ENCODE data around the gene GPR37L1.

The GPR37L1 gene

DNA sequence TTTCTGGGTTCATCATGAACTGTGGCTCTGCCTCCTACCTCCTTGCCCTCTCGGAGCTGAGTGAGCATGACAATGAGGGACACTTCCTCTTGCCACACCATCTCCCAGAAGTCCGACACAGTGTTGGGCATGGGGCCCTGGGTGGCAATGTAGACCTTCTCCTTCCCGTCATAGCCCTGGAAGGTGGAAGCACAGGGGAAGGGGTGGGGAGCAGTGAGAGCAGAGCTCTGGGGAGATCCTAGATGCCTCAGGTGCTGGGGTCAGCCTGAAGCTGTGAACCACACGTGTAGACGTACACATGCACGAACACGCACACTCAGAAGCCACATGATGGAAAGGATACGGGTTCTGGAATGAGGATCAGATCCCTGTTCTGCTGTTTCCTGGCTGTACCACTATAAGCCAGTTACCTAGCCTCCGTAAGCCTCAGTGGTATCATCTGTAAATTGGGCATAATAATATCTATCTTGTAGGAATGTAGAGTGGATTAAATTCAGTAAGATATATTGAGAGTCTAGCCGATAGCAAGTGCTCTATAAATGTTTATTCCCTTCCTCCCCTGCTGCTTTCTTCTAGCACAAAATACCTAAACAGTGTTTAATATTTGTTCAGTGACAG is 31.5 kb downstream of the GPR37L1 start:
- Histone ChIP-seq H3K9me3 (ENCODE audit: control insufficient read depth, low read length) (no peaks in the 10 kb centered on the region), H3K27ac (ENCODE audit: insufficient read depth, low read depth, low read length, poor library complexity, severe bottlenecking) (no peak overlapping the region), H3K4me1 (ENCODE audit: control insufficient read depth, insufficient read depth, low read length) (no peaks in the 10 kb centered on the region), H3K4me3 (ENCODE audit: insufficient read depth, low read depth, low read length) (no peak overlapping the region), H3K27me3 (ENCODE audit: control insufficient read depth, insufficient read depth, low read length, poor library complexity, severe bottlenecking) (no peaks in the 10 kb centered on the region), H3K36me3 (ENCODE audit: control insufficient read depth, insufficient read depth, low read length) (no peaks in the 10 kb centered on the region)
- 93% methylated on average over 9 to 10 of the region's 10 CpGs for WGBS, 2 experiments

DNA sequence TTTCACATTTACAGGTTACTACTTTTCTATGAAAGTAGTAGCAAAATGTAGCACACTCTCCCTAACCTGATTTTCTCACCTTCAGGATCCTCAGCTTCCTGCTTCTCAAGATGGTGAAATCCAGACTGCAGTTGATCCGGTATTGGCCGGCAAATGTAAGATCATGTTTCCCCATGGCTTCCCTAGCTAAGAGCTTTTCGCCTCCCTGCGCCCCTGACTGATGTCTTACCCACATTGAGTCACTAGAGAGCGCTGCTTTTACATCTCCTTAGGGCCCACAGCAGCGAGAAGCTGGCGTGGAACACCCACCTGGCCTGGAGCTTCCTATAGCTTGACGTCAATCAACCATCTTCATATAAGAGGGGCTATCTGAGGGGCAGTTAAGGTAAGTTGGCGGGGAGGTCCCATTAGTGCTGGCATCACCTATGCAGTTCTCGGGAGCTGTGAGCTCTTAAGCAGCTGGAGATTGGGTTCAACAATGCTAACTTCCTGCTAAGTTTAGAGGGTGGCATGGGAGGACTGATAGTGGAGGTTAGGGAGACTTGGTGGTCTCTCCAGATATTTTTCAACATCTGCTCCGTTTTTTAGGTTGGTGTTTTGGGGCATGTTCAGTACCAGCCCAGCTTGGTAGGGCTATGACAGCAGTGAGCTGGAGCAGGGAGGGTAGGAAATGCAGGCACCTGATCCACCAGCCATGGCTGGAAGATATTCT is 32.2 kb downstream of the GPR37L1 start:
- H3K27ac ChIP-seq (ENCODE audit: insufficient read depth, low read depth, low read length, poor library complexity, severe bottlenecking): no peak overlapping the region
- H3K36me3 ChIP-seq (ENCODE audit: control insufficient read depth, insufficient read depth, low read length): no peaks in the 10 kb centered on the region
- H3K27me3 ChIP-seq (ENCODE audit: control insufficient read depth, insufficient read depth, low read length, poor library complexity, severe bottlenecking): no peaks in the 10 kb centered on the region
- no peaks in the 10 kb centered on the region for H3K9me3 ChIP-seq (ENCODE audit: control insufficient read depth, low read length)
- 34 to 37% methylated on average over 11 of the region's 11 CpGs for WGBS, 2 experiments
- no peak overlapping the region for H3K4me3 ChIP-seq (ENCODE audit: insufficient read depth, low read depth, low read length)
- no peaks in the 10 kb centered on the region for H3K4me1 ChIP-seq (ENCODE audit: control insufficient read depth, insufficient read depth, low read length)

DNA sequence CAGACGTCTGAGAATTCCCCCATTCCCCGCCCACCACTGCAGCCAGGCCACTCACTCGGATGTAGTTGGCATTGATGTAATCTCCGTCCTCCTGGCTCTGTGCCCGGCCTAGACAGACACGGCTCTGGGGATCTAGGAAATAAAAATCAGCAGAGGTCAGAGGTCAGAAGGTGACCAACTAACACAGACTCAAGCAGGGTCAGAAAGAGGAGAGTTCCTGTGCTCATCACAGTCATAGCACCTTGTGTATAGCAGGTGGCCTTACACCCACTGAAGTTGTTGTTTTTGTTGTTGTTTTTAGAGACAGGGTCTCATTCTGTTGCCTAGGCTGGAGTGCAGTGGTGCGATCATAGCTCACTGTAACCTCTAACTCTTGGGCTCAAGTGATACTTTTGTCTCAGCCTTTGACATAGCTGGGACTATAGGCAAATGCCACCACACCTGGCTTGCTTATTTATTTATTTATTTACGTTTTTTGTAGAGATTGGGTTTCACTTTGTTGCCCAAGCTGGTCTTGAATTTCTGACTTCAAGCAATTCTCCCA is 32.8 kb downstream of the GPR37L1 start:
- H3K27ac ChIP-seq (ENCODE audit: insufficient read depth, low read depth, low read length, poor library complexity, severe bottlenecking): no peak overlapping the region
- H3K4me1 ChIP-seq (ENCODE audit: control insufficient read depth, insufficient read depth, low read length): no peaks in the 10 kb centered on the region
- no peaks in the 10 kb centered on the region for H3K9me3 ChIP-seq (ENCODE audit: control insufficient read depth, low read length)
- H3K36me3 ChIP-seq (ENCODE audit: control insufficient read depth, insufficient read depth, low read length): no peaks in the 10 kb centered on the region
- WGBS, 2 experiments: 87 to 89% methylated on average over 7 to 8 of the region's 8 CpGs
- no peak overlapping the region for H3K4me3 ChIP-seq (ENCODE audit: insufficient read depth, low read depth, low read length)
- no peaks in the 10 kb centered on the region for H3K27me3 ChIP-seq (ENCODE audit: control insufficient read depth, insufficient read depth, low read length, poor library complexity, severe bottlenecking)

DNA sequence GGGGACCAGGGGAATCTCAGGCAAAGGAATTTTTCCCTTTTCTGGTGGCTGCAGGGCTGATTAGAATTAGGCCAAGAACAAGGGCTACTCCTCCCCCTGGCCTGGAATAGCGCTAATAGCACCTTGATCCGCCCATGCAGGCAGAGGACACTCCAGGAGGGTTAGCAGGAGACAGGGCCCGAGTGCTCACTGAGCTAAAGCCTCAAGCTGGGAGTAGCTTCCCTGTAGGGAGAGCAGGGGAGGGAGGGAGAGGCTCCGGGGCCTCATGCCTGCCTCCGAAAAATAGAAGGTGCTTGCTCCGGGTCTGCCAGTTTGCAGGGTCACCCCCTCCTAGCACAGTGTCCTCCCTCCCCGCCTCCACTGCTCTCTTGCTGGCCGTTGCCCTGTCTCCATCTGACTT is 33.9 kb downstream of the GPR37L1 start:
- Histone ChIP-seq H3K4me3 (ENCODE audit: insufficient read depth, low read depth, low read length) (no peak overlapping the region), H3K27ac (ENCODE audit: insufficient read depth, low read depth, low read length, poor library complexity, severe bottlenecking) (no peak overlapping the region), H3K36me3 (ENCODE audit: control insufficient read depth, insufficient read depth, low read length) (no peaks in the 10 kb centered on the region), H3K4me1 (ENCODE audit: control insufficient read depth, insufficient read depth, low read length) (peaks cover 7% of the 10 kb centered on the region), H3K9me3 (ENCODE audit: control insufficient read depth, low read length) (no peaks in the 10 kb centered on the region), H3K27me3 (ENCODE audit: control insufficient read depth, insufficient read depth, low read length, poor library complexity, severe bottlenecking) (no peaks in the 10 kb centered on the region)
- 64 to 70% methylated on average over 8 of the region's 8 CpGs for WGBS, 2 experiments

DNA sequence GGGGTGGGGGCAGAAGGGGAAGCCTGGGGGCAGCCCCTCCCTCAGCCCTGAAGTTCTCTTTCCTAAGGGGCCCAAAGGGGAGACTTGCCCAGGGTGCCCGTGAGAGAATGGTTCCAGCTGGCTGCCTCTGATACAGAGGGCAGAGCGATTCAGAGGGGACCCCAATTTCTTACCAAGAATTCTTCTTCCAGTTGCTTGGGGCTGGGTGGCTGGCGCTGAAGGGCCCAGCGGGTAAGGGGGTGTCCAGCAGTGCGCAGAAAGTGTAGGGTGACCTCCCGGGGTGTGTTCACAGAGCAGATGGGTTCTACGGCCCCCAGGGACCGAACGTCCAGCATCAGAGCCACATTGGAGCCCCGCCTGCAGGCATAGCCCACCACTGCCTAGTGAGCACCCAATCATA is 35.2 kb downstream of the GPR37L1 start:
- Histone ChIP-seq H3K4me1 (ENCODE audit: control insufficient read depth, insufficient read depth, low read length) (peaks cover 18% of the 10 kb centered on the region), H3K4me3 (ENCODE audit: insufficient read depth, low read depth, low read length) (no peak overlapping the region), H3K36me3 (ENCODE audit: control insufficient read depth, insufficient read depth, low read length) (no peaks in the 10 kb centered on the region), H3K27me3 (ENCODE audit: control insufficient read depth, insufficient read depth, low read length, poor library complexity, severe bottlenecking) (no peaks in the 10 kb centered on the region), H3K9me3 (ENCODE audit: control insufficient read depth, low read length) (no peaks in the 10 kb centered on the region), H3K27ac (ENCODE audit: insufficient read depth, low read depth, low read length, poor library complexity, severe bottlenecking) (no peak overlapping the region)
- 96% methylated on average over 10 of the region's 10 CpGs for WGBS, 2 experiments

DNA sequence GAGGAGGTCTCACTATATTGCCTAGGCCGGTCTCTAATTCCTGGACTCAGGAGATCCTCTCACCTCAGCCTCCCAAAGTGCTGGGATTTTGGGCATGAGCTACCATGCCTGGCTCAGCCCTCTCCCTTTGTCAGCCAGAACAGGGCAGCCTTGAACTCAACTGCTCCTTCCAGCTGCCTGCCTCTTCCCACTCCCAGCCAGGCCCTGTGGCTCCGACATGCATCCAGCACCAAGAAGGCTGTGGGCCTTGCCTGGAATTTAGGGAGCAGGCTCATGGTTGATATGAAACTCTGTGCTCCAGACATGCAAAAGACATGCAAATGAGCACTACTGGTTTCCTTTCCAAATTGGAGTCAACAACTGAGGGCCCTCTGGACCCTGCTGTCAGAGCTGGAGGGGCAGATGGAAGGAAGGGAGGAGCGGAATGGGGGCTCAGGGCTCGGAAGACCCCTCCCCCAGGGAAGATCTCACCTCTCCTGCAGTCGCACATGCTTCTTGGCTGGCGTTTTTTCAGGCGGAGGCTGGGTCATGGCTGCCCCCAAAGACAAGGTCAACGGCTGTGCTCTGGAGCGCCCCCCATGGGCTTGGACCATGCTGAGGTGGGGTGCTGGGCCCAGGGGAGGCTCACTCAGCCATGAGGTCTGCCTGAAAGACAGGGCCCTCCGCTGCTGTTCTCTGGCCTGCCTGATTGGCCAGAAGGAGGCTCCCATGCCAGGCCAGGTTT is 36.3 kb downstream of the GPR37L1 start:
- H3K27ac ChIP-seq (ENCODE audit: insufficient read depth, low read depth, low read length, poor library complexity, severe bottlenecking): no peak overlapping the region
- no peaks in the 10 kb centered on the region for H3K9me3 ChIP-seq (ENCODE audit: control insufficient read depth, low read length)
- no peaks in the 10 kb centered on the region for H3K27me3 ChIP-seq (ENCODE audit: control insufficient read depth, insufficient read depth, low read length, poor library complexity, severe bottlenecking)
- H3K36me3 ChIP-seq (ENCODE audit: control insufficient read depth, insufficient read depth, low read length): no peaks in the 10 kb centered on the region
- WGBS, 2 experiments: 92% methylated on average over 10 of the region's 10 CpGs
- no peak overlapping the region for H3K4me3 ChIP-seq (ENCODE audit: insufficient read depth, low read depth, low read length)
- peaks cover 22% of the 10 kb centered on the region for H3K4me1 ChIP-seq (ENCODE audit: control insufficient read depth, insufficient read depth, low read length)

DNA sequence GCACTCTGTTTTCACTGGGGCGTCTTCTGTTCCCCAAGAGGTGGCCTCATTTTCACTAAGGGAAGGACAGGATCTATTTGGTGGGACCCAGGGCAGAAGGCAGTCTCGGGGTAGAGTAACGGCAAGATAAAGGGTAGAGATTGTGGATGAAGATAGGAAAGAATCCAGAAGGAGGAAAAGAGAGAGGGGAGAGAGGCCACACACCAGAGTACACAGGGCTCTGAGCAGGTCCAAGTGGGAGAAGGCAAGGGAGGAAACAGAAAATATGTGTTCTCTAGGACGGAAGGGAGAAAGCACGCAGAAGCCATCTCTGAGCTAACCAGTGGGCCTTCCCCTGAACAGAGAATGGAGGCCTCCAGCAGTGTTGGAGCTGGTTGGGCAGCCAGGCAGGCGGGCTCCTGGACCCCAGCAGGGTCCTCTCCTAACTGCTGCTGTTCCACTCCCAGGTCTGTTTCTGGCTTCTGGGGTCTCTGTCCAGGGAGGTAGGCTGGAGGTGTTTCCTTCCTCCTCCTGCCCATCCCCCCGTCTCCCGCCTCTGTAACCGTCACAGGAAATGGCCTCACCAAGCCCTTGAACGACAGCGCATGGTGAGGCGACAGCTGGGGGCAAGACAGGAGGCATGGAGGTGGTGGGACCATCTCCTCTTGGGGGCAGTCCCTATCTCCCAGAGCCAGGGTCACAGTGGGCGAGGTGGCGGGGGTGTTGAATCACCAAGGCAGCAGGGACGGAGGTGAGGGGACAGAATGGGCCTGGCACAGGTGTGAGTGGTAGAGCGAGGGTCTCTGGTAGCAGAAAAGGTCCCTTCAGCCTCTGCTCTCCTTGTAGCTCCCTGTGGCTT is 37.0 kb downstream of the GPR37L1 start:
- Histone ChIP-seq H3K9me3 (ENCODE audit: control insufficient read depth, low read length) (no peaks in the 10 kb centered on the region), H3K36me3 (ENCODE audit: control insufficient read depth, insufficient read depth, low read length) (no peaks in the 10 kb centered on the region), H3K27ac (ENCODE audit: insufficient read depth, low read depth, low read length, poor library complexity, severe bottlenecking) (no peak overlapping the region), H3K27me3 (ENCODE audit: control insufficient read depth, insufficient read depth, low read length, poor library complexity, severe bottlenecking) (no peaks in the 10 kb centered on the region), H3K4me3 (ENCODE audit: insufficient read depth, low read depth, low read length) (no peak overlapping the region), H3K4me1 (ENCODE audit: control insufficient read depth, insufficient read depth, low read length) (peaks cover 22% of the 10 kb centered on the region)
- WGBS, 2 experiments: 92% methylated on average over 16 of the region's 16 CpGs

DNA sequence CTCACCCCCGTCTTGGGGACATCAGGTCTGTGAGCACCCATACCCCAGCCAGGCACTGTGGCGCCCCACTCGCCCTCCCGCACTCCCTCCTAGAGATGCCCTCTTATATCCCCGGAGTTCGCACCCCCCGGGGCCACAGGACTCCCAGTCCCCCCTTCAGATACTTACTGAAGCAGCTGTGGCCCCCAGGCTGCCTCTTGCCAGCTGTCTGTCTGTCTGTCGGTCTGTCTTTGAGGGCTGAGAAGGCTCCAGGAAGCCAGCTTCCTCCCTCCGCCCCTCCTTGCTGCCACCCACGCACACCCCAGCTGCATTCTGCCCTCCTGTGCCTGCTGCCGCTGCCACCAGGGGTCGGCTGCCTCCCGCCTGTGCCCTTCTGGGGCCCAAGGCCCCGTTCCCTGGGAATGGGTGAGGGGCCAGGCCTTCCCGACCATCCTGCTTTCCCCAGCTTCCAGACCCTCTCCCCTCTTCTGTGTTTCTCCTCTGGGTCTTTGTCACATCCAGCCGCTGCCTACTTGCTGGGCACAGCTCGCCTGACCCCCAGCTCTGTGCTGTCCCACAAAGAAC is 37.7 kb downstream of the GPR37L1 start, which contains the start of gene PTPN7:
TSS of gene PTPN7 (minus strand) at position 226 of the 564 bp plus-strand sequence. CDS start 1,200 bp downstream, outside the sequence.
- peaks cover 22% of the 10 kb centered on the region for H3K4me1 ChIP-seq (ENCODE audit: control insufficient read depth, insufficient read depth, low read length)
- H3K9me3 ChIP-seq (ENCODE audit: control insufficient read depth, low read length): no peaks in the 10 kb centered on the region
- H3K4me3 ChIP-seq (ENCODE audit: insufficient read depth, low read depth, low read length): no peak within 1 kb of the TSS
- H3K27me3 ChIP-seq (ENCODE audit: control insufficient read depth, insufficient read depth, low read length, poor library complexity, severe bottlenecking): no peaks in the 10 kb centered on the region
- no peaks in the 10 kb centered on the region for H3K36me3 ChIP-seq (ENCODE audit: control insufficient read depth, insufficient read depth, low read length)
- no peak within 1 kb of the TSS for H3K27ac ChIP-seq (ENCODE audit: insufficient read depth, low read depth, low read length, poor library complexity, severe bottlenecking)
- 86 to 87% methylated on average over 17 of the region's 17 CpGs for WGBS, 2 experiments

DNA sequence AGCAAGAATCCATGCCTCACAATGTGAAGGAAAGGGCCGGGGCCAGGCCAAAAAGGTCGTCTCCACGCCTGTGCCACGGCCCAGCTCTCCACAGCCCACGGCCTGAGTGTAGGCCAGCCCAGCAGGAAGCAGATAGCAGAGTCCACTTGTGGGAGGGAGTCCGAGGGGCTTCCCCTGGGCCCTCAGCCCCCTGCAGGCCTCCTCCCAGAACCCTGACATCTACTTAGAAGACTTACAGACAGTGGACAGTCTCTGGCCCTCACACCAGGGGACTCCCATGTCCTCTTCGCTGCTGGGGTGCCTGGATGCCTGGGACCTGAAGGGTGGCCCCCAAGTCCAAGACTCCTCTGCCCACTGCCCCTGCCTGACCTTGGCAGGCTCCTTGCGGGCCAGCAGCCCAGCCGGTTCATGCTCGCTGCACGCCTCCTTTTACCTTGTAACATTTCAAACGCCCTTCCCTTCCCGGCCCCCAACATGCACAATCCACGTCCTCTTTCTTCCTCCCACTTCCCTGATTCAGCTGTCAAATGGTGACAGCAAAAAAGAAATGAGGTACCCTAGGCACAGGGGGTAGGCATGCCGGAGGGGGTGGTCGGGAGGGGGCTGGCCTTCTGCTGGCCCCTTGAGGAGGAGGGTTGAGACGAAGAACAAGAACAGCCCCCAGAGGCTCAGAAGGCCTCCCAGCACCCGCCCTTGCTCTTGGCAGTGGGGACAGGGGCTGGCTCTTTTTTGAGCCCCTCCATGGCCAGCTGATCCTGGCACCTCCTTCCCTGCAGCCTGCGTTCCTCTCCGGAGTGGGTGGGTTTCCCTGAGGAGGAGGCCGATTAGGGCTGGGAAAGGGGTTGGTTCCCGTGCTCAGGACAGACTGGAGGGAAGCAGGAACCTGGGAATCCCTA is 38.7 kb downstream of the GPR37L1 start:
- no peaks in the 10 kb centered on the region for H3K27me3 ChIP-seq (ENCODE audit: control insufficient read depth, insufficient read depth, low read length, poor library complexity, severe bottlenecking)
- WGBS, 2 experiments: 76 to 83% methylated on average over 22 of the region's 22 CpGs
- peaks cover 22% of the 10 kb centered on the region for H3K4me1 ChIP-seq (ENCODE audit: control insufficient read depth, insufficient read depth, low read length)
- no peaks in the 10 kb centered on the region for H3K9me3 ChIP-seq (ENCODE audit: control insufficient read depth, low read length)
- no peak overlapping the region for H3K27ac ChIP-seq (ENCODE audit: insufficient read depth, low read depth, low read length, poor library complexity, severe bottlenecking)
- H3K36me3 ChIP-seq (ENCODE audit: control insufficient read depth, insufficient read depth, low read length): no peaks in the 10 kb centered on the region
- no peak overlapping the region for H3K4me3 ChIP-seq (ENCODE audit: insufficient read depth, low read depth, low read length)

All from ectodermal cell (in vitro differentiated cells).